Type B pancreatic cell (in vitro differentiated cells): ENCODE results near the gene PHYKPL. TPM values are rescaled to one million over a fixed set of nuclear protein-coding genes. Genes with fewer than 3 reads are reported as not detected.

ENCODE experiments used
- DNase-seq: peaks from one replicate; pipeline ENCODE4 v3.0.0; 2021; ENCODE audit warnings: mixed read lengths; ENCODE audit not compliant: unreplicated experiment; ENCODE audit errors: extremely low spot score
- H3K27ac Mint-ChIP-seq: 2 replicates; pipeline ENCODE4 v1.8.0; 2021; ENCODE audit warnings: mild to moderate bottlenecking, mixed read lengths
- H3K27me3 Mint-ChIP-seq: 2 replicates; pipeline ENCODE4 v1.8.0; 2021; ENCODE audit warnings: mixed read lengths
- H3K36me3 Mint-ChIP-seq: 2 replicates; pipeline ENCODE4 v1.8.0; 2021; ENCODE audit warnings: mixed read lengths
- H3K4me1 Mint-ChIP-seq: one replicate; pipeline ENCODE4 v1.8.0; 2021; ENCODE audit warnings: mixed read lengths; ENCODE audit not compliant: unreplicated experiment
- H3K4me3 Mint-ChIP-seq: 2 replicates; pipeline ENCODE4 v1.8.0; 2021; ENCODE audit warnings: mild to moderate bottlenecking, mixed read lengths
- H3K9me3 Mint-ChIP-seq: 2 replicates; pipeline ENCODE4 v1.8.0; 2021; ENCODE audit warnings: mixed read lengths
- total RNA-seq: library from RNA; stranded (reverse); gene quantifications from 2 replicates; pipeline ENCODE4 v1.2.1, GENCODE V29; 2021; ENCODE audit warnings: low replicate concordance
- TF ChIP-seq, protein P1 (sequence below): fragments of 200-600 bp; sonication (generic); conservative IDR thresholded peaks from 2 replicates; pipeline ENCODE4 v1.5.0; 2021; ENCODE audit warnings: antibody characterized with exemption, mild to moderate bottlenecking

PHYKPL gene
- total RNA-seq, 1 donor from 2014 or later = 76.2 TPM

- no peaks in the 10 kb centered on the region for H3K9me3 Mint-ChIP-seq
- no peak overlapping the region for H3K27ac Mint-ChIP-seq
- TF ChIP-seq, protein P1, sequence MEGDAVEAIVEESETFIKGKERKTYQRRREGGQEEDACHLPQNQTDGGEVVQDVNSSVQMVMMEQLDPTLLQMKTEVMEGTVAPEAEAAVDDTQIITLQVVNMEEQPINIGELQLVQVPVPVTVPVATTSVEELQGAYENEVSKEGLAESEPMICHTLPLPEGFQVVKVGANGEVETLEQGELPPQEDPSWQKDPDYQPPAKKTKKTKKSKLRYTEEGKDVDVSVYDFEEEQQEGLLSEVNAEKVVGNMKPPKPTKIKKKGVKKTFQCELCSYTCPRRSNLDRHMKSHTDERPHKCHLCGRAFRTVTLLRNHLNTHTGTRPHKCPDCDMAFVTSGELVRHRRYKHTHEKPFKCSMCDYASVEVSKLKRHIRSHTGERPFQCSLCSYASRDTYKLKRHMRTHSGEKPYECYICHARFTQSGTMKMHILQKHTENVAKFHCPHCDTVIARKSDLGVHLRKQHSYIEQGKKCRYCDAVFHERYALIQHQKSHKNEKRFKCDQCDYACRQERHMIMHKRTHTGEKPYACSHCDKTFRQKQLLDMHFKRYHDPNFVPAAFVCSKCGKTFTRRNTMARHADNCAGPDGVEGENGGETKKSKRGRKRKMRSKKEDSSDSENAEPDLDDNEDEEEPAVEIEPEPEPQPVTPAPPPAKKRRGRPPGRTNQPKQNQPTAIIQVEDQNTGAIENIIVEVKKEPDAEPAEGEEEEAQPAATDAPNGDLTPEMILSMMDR = no peak
- peaks cover 26% of the 10 kb centered on the region for H3K4me1 Mint-ChIP-seq
- no peak for DNase-seq
- peaks cover 22% of the 10 kb centered on the region for H3K36me3 Mint-ChIP-seq
- peaks cover 3% of the 10 kb centered on the region for H3K27me3 Mint-ChIP-seq
- peak overlapping the region; percentile 99 for H3K4me3 Mint-ChIP-seq
Observed at GRCh38 chr5:178203670-178204181, 28.9 kb downstream of the PHYKPL start.

- H3K36me3 Mint-ChIP-seq = peaks cover 16% of the 10 kb centered on the region
- peak overlapping the region; percentile 78 for H3K4me3 Mint-ChIP-seq
- peaks cover 3% of the 10 kb centered on the region for H3K27me3 Mint-ChIP-seq
- TF ChIP-seq, protein P1 = no peak
- no peak overlapping the region for H3K27ac Mint-ChIP-seq
- H3K9me3 Mint-ChIP-seq = no peaks in the 10 kb centered on the region
- DNase-seq = no peak
- peaks cover 15% of the 10 kb centered on the region for H3K4me1 Mint-ChIP-seq
Observed at GRCh38 chr5:178202541-178202940, 30.1 kb downstream of the PHYKPL start.

DNA sequence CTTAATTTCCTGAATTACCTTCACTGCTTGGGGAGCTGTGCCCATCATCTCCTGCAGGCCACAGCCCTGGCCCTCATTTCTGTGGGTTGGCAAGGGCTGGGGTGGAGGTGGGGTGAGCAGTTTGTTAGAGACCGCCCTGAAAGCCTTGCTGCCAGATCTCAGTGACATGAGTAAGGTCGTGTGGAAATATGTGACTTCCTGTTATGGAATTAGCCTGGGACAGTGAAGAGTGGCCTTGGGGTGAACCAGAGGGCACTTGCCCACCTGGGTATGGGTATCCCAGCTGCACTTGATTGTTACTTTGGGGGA is 30.7 kb downstream of the PHYKPL start:
- Mint-ChIP-seq H3K27ac (no peak overlapping the region), H3K9me3 (no peaks in the 10 kb centered on the region), H3K4me1 (peaks cover 12% of the 10 kb centered on the region), H3K27me3 (peaks cover 3% of the 10 kb centered on the region), H3K4me3 (peak overlapping the region; percentile 42), H3K36me3 (peaks cover 15% of the 10 kb centered on the region)
- no peak for DNase-seq
- TF ChIP-seq, protein P1 = no peak

DNA sequence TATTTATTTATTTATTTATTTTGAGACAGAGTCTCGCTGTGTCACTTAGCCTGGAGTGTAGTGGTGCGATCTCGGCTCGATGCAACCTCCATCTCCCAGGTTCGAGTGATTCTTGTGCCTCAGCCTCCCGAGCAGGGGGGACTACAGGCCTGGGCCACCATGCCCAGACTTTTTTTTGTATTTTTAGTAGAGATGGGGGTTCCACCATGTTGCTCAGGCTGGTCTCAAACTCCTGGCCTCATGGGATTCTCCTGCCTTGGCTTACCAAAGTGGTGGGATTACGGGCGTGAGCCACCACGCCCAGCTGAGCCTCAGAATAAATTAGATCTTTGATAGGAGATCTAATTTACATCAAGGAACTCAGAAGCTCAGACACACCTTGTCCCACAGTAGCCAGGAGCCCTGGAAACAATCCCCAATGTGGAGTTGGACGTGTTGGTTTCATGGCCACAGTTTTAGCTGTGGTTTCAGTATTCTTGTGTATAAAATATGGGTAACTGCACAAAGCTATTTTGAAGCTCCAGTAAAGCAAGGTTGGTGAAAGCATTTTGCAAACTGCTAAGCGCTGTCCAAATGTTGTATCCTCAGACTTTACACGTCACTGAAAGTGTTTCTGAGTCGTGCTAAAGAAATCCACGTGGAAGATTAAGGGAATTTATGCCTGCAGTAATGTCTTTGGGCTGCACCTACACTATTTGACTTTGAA is 31.2 kb downstream of the PHYKPL start:
- TF ChIP-seq, protein P1 = no peak
- peaks cover 11% of the 10 kb centered on the region for H3K36me3 Mint-ChIP-seq
- no peak overlapping the region for H3K27ac Mint-ChIP-seq
- H3K27me3 Mint-ChIP-seq = peaks cover 3% of the 10 kb centered on the region
- H3K4me3 Mint-ChIP-seq = peak overlapping the region; percentile 36
- no peaks in the 10 kb centered on the region for H3K9me3 Mint-ChIP-seq
- H3K4me1 Mint-ChIP-seq = peaks cover 7% of the 10 kb centered on the region
- no peak for DNase-seq

DNA sequence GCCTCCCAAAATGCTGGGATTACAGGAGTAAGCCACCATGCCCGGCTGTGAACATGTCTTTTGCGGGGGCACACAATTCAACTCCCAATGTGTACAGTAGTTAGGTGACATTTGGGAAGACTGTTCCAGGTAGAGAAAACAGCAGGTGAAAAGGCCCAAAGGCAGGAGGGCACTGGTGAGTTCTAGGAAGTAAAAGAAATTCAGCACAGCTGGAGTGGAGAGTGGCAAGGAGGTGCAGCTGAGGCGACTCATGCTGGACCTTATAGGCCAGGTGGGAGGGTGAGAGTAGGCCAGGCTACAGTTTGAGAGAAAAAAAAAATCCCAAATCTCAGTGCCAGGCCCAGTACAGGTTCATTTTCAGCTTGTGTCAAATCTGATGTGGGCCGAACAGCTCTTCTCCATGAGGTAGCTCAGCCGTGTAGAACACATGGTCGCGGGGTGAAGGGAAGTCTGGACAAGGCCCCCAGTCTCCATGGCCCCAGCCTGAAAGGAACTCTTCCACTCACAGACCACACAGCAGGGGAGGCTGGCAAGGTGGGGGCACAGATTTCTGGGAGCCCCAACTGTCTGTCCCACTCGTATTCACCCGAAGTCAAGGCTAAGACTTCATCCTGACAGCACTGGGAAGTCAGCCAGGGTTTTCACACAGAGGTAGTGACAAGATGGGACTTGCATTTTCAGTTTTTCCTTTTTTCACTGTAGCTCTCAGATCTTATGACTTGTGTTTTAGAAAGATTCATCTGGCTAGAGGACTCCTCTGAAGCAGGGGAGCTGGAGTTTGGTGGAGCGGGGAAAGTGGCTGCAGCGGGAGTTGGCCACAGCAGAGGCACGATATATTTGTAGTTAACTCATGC is 32.8 kb downstream of the PHYKPL start:
- no peak overlapping the region for H3K4me3 Mint-ChIP-seq
- no peak for DNase-seq
- no peaks in the 10 kb centered on the region for H3K4me1 Mint-ChIP-seq
- H3K9me3 Mint-ChIP-seq = no peaks in the 10 kb centered on the region
- TF ChIP-seq, protein P1 = no peak
- peaks cover 4% of the 10 kb centered on the region for H3K36me3 Mint-ChIP-seq
- H3K27me3 Mint-ChIP-seq = peaks cover 7% of the 10 kb centered on the region
- H3K27ac Mint-ChIP-seq = peak overlapping the region; percentile 1
